ENCODE results near the gene FBRSL1.

- TF ChIP-seq CTCF (IDR thresholded peaks at IDR 0.05; ENCODE audit: low read depth, low read length, missing input control) (no peak), YY1 (IDR thresholded peaks at IDR 0.05) (no peak), TAF1 (conservative IDR thresholded peaks at IDR 0.05) (no peak), RAD21 (IDR thresholded peaks at IDR 0.05) (no peak)
These were observed 6.3 kb upstream of the FBRSL1 start for GRCh38 chr12:132483612-132484011.

Data from liver (tissue), 3 donors.